HG02885 (cell line): ENCODE data around the gene CCL27.
A peak's percentile ranks its signal among the peaks of the same experiment; 100 is the strongest.
"Not testable (repeated sequence)": the region's sequence is repeated elsewhere in the genome, so short reads cannot be mapped to it uniquely, and the experiment has no call there.

Experiments
- ATAC-seq: cut with Tn5 transposase; IDR thresholded peaks from one replicate; pipeline ENCODE4 v1.9.1; 2021; ENCODE audit warnings: mild to moderate bottlenecking; ENCODE audit not compliant: unreplicated experiment, poor library complexity

CCL27 gene

DNA sequence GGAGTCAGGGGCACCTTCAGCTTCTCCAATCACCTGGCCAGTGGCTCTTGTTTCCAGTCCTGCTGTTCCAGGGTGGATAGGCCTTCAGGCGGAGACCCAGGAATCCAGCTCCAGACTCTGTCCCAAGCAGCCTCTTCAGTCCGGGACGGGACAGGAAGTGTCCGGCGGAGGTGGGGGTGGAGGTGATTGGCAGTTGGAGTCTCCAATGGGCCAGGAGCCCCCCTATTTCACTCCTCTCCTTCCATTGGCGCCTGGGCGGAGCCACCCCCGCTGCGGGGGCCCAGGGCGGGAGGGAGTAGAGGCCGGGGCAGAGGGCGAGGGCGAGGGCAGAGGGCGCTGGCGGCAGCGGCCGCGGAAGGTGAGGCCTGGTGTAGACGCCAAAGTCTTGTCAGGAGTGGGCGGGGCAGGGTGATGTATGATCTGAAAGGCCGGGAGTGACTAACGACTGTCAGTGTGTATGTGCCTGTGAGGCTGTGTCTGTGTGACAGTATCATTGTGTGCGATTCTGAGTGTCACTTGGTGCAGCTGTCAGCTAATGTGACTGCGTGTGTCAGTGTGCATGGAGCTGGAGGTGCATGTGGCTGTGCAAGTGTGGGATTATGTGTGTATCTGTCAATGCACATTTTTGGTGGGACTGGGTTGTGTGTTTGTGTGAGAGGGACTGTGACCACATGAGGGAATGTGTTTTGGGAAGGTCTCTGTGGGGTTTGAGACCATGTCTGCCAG is 10.4 kb downstream of the CCL27 start, which contains the start of gene IL11RA:
Gene IL11RA (plus strand): TSS at position 310 of the 726 bp plus-strand sequence. CDS start 3,033 bp downstream, outside the sequence.
- peak; percentile 78 for ATAC-seq

DNA sequence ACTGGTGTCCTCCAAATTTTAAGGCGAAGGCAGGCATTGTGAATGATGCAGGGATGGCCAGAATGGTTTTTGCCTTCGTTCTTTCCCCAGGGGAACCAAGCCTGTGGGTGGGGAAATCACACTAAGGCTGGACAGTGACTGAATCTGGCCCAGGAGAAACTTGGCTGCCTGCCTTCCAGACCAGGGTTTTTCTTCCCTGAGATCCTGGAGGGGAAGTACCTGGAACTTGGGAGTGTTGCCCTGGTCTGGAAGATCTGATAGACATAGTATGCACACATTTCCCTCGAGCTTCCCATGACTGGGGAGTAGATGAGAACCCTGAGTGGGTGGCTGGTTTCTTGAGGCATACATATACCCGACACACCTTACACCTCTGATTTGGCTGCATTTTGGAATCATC is 11.1 kb downstream of the CCL27 start:
- ATAC-seq = no peak

DNA sequence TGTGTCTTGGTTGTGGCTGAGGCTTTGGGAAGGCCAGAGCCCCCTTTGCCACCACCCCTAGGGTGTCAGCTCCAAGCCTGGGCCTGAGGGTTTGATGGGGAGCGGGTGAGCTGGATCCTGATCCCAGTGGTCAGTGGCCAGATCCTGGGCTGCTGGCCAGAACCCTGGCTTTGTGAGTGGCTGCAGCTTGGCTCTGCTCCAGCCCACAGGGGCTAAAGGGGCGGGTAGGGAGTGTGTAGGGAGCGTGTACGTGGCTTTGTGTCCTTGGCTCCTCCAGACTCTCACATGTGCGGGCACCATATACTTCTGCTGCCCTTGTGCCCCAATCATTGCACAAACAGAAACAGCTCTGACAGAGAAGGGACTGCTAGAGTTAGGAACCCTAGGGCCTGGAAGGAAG is 11.6 kb downstream of the CCL27 start:
- ATAC-seq = no peak

DNA sequence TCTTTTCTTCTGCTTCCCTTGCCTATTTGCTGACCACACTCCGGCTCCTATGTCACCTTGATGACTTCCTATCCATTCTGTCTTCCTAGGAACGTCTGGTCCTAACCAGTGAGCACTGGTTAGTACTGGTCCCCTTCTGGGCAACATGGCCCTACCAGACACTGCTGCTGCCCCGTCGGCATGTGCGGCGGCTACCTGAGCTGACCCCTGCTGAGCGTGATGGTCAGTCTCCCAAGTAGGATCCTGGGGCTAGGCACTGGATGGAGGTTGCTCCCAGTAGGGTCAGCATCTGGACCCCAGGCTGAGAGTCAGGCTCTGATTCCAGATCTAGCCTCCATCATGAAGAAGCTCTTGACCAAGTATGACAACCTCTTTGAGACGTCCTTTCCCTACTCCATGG is 13.8 kb downstream of the CCL27 start:
- no peak for ATAC-seq

DNA sequence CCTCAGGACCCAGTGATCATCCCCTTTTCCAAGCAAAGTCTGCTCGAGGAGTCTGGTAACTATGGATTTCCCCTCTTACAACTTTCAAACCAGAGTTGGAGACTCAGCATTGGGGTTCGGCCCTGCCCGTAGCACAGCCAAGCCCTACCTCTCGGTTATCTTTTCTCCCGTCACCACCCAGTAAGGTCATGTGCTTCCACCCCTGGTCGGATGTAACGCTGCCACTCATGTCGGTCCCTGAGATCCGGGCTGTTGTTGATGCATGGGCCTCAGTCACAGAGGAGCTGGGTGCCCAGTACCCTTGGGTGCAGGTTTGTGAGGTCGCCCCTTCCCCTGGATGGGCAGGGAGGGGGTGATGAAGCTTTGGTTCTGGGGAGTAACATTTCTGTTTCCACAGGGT is 14.8 kb downstream of the CCL27 start:
- no peak for ATAC-seq

DNA sequence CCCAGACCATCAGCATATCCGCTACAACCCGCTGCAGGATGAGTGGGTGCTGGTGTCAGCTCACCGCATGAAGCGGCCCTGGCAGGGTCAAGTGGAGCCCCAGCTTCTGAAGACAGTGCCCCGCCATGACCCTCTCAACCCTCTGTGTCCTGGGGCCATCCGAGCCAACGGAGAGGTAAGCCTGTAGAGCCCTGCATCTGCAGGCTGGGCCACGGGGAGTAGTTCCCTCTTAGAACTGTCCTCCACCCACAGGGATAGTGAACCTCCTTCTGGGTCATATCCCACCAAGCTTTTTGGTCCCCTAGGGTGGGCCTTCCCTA is 15.4 kb downstream of the CCL27 start:
- no peak for ATAC-seq

DNA sequence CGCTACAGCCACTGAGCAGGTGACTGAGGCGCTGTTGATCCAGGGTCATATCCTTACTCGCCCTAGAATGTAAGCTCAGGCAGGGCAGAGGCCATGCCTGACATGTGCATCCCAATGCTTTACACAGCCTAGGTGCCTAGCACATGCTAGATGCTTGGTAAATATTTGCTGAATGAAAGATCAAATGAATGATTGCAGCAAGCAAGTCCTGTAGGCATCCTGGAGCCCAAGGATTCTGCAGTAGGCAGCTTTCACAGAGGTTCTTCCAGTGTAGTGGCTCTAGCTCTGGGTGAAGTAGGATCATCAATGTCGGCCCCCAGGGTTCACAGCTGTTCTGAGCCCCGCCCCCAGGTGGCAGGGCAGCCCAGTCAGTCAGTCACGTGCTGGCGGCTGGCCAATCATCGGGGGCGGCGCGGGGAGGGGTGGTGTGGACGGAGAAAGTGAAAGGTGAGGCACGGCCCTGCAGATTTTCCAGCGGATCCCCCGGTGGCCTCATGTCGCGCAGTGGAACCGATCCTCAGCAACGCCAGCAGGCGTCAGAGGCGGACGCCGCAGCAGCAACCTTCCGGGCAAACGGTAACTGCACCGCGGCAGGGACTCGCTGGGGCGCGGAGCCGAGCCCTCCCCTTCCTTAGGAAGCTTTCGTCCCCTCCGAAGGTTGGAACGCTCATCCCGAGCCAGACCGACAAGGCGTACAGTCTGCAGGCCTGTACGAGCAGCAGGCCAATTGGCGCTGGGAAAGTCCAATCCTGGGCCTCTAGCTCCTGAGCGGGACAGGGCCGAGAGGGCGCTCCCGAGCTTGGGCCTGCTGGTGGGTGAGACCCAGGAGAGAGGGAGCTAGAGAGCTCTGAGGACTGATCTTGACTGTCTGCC is 16.0 kb downstream of the CCL27 start, which contains the start of gene GALT:
Gene GALT (plus strand): TSS at position 465 of the 873 bp plus-strand sequence. CDS start 30 bp downstream, at position 495.
- peak; percentile 91 for ATAC-seq

DNA sequence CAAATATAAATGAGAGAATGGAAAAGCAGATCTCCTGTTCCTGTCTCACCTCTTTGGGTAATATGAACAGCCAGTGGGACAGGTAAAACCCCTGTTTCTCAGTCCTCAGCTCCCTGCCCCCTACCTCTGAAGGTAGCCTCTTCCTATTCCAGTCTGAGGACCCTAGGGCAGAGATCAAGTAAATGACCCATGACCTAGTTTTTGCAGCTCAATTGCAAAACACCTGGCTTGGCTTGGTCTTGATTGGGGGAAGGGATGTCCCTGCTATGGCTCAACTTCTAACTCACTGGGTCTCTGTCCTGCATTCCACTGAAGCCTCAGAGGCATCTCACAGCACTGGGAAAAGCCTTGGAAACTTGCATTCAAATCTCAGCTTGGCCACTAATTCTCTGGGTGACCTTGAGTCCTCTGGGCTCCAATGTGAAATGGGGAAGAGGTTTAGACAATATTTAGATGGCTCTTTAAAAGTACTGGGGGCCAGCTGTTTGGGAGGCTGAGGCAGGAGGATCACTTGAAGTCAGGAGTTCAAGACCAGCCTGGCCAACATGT is 17.6 kb downstream of the CCL27 start:
- ATAC-seq = no peak

DNA sequence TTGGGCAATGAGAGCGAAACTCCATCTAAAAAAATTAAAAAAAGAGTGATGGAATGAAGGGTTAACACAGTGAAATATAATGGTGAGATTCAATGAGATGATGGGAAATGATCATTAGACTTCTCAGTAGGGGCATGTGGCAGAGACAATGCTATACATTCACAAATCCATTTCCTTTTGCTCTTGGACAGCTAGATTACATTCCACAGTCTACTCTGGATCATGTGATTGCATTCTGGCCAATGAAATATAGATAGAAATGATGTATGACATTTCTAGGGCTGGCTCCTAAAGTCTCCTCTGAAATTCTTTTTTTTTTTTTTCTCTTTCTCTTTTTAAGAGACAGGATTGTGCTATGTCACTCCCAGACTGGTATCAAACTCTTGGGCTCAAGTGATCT is 19.8 kb downstream of the CCL27 start:
- no peak for ATAC-seq

DNA sequence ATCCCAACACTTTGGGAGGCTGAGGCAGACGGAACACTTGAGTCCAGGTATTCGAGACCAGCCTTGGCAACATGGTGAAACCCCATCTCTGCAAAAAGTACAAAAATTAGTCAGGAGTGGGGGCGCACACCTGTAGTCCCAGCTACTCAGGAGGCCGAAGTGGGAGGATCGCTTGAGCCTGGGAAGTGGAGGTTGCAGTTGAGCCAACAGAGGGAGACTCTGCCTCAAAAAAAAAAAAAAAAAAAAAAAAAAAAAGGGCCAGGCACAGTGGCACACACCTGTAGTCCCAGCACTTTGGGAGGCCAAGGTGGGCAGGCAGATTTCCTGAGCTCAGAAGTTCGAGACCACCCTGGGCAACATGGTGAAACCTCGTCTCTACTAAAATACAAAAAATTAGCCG is 23.1 kb downstream of the CCL27 start:
- not testable (repeated sequence) for ATAC-seq

DNA sequence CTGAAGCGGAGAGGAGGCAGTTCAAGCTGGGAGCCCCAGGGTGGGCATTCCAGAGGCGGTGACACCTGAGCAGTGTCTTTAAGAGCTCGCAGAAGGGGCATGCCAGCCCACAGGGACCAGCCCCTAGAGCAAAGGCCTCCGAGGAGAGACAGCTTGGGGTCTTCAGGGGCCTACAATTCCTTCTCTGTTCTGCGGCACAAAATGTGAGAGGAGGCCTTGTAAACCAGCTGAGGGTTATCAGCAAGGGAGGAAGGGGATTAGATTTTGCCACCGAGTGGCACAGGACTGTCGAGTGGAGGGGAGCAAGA is 24.4 kb downstream of the CCL27 start:
- ATAC-seq = no peak

DNA sequence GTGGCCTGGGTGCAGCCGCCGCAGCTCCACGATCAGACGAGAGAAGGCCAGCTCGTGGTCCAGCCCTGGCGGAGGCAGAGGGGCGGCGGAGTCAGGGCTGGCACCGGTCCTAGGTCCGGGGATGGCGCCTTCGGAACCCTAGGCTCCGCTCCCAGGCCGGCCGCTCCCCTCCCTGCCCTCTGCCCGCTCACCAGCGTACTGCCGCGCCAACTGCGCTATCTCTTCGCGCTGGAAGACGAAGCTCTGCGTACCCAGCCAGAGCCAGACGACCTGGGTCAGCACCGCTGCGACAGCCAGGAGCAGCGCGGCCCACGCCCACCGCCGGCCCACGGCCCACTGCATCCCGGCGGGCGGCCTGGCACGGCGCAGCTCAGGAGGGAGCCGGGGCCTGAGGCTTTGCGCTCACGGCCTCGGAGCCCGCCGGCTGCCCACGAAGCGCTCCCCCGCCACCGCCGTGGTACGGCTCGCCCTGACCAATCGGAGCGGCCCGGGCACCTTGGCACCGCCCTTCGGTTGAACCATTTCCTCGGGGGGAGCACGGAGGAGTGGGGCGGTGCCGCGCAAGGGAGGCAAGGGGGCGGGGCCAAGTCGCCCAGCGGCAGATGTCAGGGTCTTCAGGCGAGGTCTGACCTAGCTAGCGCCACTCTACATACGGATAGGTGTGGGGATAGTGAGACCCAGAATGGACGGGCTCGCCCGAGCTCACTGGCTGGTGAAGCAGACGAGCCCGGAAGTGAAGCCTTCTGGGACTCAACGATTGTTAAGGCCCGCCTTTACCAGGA is 24.9 kb downstream of the CCL27 start, which contains the start of gene SIGMAR1:
Gene SIGMAR1 (minus strand): TSS at position 432 of the 782 bp plus-strand sequence. CDS start 90 bp downstream, at position 342.
- peak; percentile 91 for ATAC-seq

DNA sequence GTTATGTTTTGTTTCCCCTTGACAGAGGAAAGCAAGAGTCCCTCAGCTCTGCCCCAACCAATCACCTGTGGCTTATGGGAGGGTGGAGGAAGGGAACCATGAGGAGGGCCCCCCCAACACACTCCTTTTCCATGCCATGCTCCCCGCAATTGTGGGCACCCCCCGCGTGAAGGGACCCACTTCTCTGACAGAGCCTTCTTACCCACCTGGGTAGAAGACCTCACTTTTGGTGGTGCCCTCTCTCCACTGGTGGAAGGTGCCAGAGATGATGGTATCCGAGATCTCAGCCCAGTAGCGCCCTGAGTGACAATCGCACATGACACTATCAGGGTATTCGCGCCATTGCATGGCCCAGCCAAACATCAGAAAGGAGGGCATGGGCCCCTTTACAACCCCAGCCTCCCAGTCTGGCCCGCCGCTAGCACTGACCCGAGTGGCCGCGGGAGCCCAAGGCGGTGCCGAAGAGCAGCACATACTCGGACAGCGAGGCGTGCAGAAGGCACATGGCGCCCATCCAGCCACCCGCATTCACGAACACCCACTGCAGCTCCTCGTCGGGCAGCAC is 25.6 kb downstream of the CCL27 start:
- no peak for ATAC-seq

DNA sequence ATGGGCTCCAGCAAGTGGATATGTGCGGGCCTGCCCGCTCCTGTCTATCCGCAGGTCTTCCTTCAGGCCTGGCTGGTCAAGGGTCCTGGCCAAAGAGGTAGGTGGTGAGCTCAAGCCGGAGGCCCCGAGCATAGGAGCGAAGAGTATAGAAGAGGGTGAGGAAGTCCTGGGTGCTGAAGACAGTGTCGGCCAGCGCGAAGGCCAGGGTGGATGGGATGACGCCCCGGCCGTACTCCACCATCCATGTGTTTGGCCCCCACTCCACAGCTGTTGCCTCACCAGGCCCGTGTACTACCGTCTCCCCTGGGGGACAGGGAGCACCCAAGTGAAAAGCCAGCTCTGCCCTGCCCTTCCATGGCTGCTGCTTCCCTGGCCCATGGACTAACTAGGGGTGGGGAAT is 26.9 kb downstream of the CCL27 start:
- no peak for ATAC-seq

DNA sequence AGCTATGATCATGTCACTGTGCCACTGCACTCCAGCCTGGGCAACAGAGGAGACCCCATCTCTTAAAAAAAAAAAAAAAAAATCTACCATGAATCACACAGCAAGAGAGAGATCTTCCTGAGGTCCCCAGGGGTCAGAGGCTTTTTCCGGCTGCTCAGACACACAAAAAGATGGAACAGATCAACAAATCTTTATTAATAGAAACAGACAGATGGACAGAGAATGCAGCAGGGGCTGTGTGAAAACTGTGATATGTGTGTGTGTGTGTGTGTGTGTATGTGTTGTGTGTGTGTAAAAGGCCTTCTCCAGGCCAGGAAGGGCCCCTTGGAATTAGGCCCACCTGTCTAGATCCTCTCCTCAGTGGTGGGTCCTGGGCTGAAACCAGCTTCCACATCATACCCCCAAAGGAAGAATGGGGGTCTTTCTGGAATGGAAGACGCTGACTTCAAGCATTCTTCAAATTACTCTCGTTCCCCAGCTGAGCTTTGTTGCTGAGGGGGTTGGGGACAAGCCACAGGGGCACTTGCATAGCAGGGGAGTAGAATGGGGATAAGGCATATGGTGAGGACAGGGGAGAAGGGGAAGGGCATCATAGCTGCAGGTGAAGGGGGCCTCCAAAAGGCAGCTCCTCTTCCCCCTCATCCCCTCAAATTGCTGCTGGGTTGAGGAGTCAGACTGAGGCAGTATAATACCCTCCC is 27.8 kb downstream of the CCL27 start:
- ATAC-seq = no peak

DNA sequence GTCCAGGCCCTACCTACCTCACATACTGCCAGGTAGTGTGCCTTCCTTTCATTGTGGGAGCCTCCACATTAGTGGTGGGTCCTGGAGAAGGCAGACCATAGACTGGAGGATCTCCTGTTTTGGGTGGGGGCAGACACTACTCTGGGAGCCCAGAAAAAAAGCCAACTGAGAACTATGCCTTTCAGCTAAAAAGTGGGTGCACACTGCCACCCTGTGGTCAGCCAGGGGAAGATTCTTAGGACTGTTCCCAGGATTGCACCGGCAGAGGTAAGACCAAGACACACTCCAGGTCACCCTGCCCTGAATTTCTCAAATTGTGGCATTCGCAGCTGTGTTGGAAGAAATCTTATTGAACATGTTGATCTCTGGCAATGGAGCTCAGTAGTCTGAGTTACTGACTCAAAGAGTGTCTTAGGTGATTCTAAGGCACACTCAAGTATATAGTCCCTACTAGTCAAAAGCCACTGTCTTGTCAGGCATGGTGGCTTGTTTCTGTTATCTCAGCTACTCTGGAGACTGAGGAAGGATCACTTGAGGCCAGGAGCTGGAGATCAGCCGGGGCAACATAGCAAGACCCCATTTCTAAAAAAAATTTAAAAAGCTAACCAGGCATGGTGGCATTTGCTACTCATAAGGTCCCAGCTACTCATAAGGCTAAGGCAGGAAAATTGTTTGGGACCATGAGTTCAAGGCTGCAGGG is 28.5 kb downstream of the CCL27 start:
- peak; percentile 42 for ATAC-seq

DNA sequence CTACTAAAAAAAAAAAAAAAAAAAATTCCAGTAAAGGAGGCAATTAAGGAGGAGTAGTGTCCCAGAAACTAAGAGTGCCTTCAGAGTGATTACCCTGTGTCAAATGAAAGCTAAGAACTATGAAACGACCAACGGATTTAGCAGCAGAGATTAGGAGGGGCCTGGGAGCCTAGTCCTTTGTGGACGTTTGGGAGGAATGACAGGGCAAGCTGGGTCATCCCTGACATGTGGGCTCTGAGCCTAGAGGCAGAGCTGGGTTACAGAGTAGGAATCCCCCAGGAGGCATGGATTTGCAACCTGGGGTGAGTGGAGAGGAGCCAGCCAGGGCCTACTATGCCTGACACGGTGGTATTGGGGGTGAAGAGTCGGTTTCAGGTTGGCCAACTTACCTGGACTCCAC is 29.3 kb downstream of the CCL27 start:
- no peak for ATAC-seq

DNA sequence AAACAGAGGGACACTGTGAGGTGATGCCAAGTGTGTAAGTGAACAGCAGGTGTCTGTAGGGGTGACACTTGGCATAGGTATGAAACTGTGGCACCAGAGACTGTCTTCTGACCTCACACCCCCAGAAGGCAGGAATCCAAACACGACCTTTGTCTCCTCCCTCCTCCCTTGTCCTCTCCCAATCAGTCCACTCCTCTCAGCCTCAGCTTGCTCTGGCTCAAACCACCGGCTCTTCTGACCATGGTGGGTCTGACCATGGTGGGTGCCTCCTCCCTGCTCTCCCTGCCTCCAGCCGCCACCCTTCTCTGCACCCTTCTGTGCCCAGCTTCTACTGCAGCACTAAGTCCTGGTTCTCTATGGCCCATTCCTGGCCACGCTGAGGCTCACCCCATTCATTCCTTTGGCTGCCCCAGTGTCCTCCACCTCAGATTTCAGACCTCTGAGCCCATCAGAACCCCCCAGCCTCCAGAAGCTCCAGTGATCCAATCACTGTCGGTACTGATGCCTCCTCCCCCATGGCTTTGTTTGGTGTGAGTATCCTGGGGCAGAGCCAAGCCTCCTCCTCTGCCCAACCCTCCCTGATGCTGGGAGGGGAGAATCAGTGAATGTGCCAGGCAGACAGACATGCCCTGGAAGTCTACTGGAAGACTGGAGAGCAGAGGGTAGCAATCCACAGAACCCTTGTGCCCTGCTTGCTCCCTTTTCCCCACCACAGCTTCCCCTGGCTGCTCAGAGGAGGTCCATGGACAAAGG is 31.9 kb downstream of the CCL27 start:
- ATAC-seq = no peak

DNA sequence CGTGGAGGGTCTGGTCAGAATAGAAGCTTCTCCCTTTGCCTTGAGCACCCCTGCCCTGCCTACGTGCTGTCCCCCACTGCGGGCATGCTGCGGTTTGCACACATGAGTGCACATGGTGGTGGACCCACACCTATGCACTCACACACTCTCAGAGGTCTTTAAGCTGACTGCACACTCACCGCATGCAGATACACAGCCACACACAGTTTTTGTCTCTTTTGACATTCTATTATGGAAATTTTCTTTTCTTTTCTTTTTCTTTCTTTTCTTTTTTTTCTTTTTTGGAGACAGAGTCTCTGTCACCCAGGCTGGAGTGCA is 33.0 kb downstream of the CCL27 start:
- no peak for ATAC-seq
